Prostate gland (tissue), 2 donors: ENCODE results near the gene CELF2. TPM values are rescaled to one million over a fixed set of nuclear protein-coding genes. Genes with fewer than 3 reads are reported as not detected.

Experiments
- DNase-seq: peaks from one replicate; pipeline ENCODE4 v3.0.0-alpha.2; 2019; ENCODE audit warnings: low spot score
- H3K27ac ChIP-seq, 2 donors: fragments of 200-600 bp; sonication (generic); 2 replicates each; pipeline ENCODE4 v1.5.1; 2017 to 2019
- H3K27me3 ChIP-seq: fragments of 200-600 bp; sonication (generic); replicated peaks from 2 replicates; pipeline ENCODE4 v1.5.1; 2019; ENCODE audit not compliant: insufficient read depth
- H3K36me3 ChIP-seq, 2 donors: fragments of 200-600 bp; sonication (generic); 1 replicate in 1 of 2; 2 replicates in 1 of 2; pipeline versions ENCODE4 v1.5.1 to v1.8.1; 2017 to 2019
- H3K4me1 ChIP-seq: fragments of 200-600 bp; sonication (generic); replicated peaks from 2 replicates; pipeline ENCODE4 v1.5.1; 2019
- H3K4me3 ChIP-seq, 2 donors: fragments of 200-600 bp; sonication (generic); 2 replicates each; pipeline ENCODE4 v1.5.1; 2017 to 2019
- H3K9me3 ChIP-seq: fragments of 200-600 bp; sonication (generic); 2 replicates; pipeline ENCODE4 v1.5.1; 2017
- CTCF ChIP-seq, 4 experiments: fragments of 200-600 bp in 2 of 4; fragments of 450-650 bp in 2 of 4; sonication (generic) in 2 of 4; IDR thresholded peaks; 1 replicate in 3 of 4; 2 replicates in 1 of 4; pipeline ENCODE4 v1.5.1; 2016 to 2019; ENCODE audit warnings: antibody characterized with exemption in 4 of 4, mild to moderate bottlenecking in 2 of 4, moderate library complexity in 2 of 4
- POLR2A ChIP-seq: fragments of 450-650 bp; IDR thresholded peaks from one replicate; pipeline ENCODE4 v1.6.1; 2016; ENCODE audit warnings: antibody characterized with exemption, mild to moderate bottlenecking
- POLR2AphosphoS5 ChIP-seq: sonication (generic); formaldehyde crosslinking; IDR thresholded peaks from one replicate; pipeline ENCODE4 v1.6.1; 2017; ENCODE audit warnings: antibody characterized with exemption
- WGBS: methylation state at CpG from one replicate; pipeline ENCODE4 v1.1.5; 2018; 5-methylcytosine and 5-hydroxymethylcytosine counted together
- intact Hi-C: fragments of 100-400 bp; cut with DNase I; formaldehyde crosslinking; loops from one replicate; pipeline ENCODE4 v1.14.2; 2022
- total RNA-seq, 2 donors: library from RNA; depleted of rRNA; stranded (reverse); fragments of >200 nt; gene quantifications; one replicate each; pipeline ENCODE4 v1.1.0, GENCODE V29; 2016

Gene CELF2
- total RNA-seq, 2 donors from 2014 or later: 19.2 to 43.2 TPM

GRCh38 chr10:11318826-11319598 lies 301.3 kb downstream of the CELF2 start:
- DNase-seq: no peak
- Histone ChIP-seq H3K9me3 (no peaks in the 10 kb centered on the region), H3K36me3 (no peaks in the 10 kb centered on the region), H3K27me3 (no peaks in the 10 kb centered on the region), H3K27ac (no peak overlapping the region), H3K4me1 (no peaks in the 10 kb centered on the region), H3K4me3 (no peak overlapping the region)
- WGBS: 94% methylated on average over 22 of the region's 26 CpGs
- no peak for TF ChIP-seq CTCF (IDR thresholded peaks at IDR 0.05)
- no peak for TF ChIP-seq POLR2AphosphoS5
- no peak for TF ChIP-seq POLR2A
- intact Hi-C loops: no loop called here

GRCh38 chr10:11319990-11320602 lies 302.4 kb downstream of the CELF2 start:
- Histone ChIP-seq H3K4me1 (no peaks in the 10 kb centered on the region), H3K27me3 (no peaks in the 10 kb centered on the region), H3K27ac (no peak overlapping the region), H3K36me3 (no peaks in the 10 kb centered on the region), H3K4me3 (no peak overlapping the region), H3K9me3 (no peaks in the 10 kb centered on the region)
- WGBS: 81% methylated on average over 11 of the region's 11 CpGs
- no peak for TF ChIP-seq CTCF (IDR thresholded peaks at IDR 0.05)
- no peak for TF ChIP-seq POLR2A
- TF ChIP-seq POLR2AphosphoS5: no peak
- intact Hi-C loops: no loop called here
- no peak for DNase-seq

GRCh38 chr10:11320809-11321520 lies 303.3 kb downstream of the CELF2 start:
- WGBS: 91% methylated on average over 17 of the region's 17 CpGs

GRCh38 chr10:11322698-11323097 lies 305.0 kb downstream of the CELF2 start:
- H3K4me3 ChIP-seq: no peak overlapping the region
- intact Hi-C loops: no loop called here
- no peaks in the 10 kb centered on the region for H3K27me3 ChIP-seq
- DNase-seq: no peak
- no peaks in the 10 kb centered on the region for H3K9me3 ChIP-seq
- 100% methylated on average over 1 of the region's 1 CpG for WGBS
- H3K4me1 ChIP-seq: no peaks in the 10 kb centered on the region
- H3K36me3 ChIP-seq: no peaks in the 10 kb centered on the region
- TF ChIP-seq CTCF (IDR thresholded peaks at IDR 0.05) (no peak), POLR2A (no peak), POLR2AphosphoS5 (no peak)
- H3K27ac ChIP-seq: no peak overlapping the region

More at GRCh38 chr10:11320809-11321520, 303.3 kb downstream of the CELF2 start:
- intact Hi-C loops: no loop called here
- Histone ChIP-seq H3K27me3 (no peaks in the 10 kb centered on the region), H3K4me1 (no peaks in the 10 kb centered on the region), H3K9me3 (no peaks in the 10 kb centered on the region), H3K27ac (no peak overlapping the region), H3K36me3 (no peaks in the 10 kb centered on the region), H3K4me3 (no peak overlapping the region)
- TF ChIP-seq POLR2A (no peak), POLR2AphosphoS5 (no peak), CTCF (IDR thresholded peaks at IDR 0.05) (no peak)
- DNase-seq: no peak
